Measurements from ENCODE around the gene BAIAP3.

DNA sequence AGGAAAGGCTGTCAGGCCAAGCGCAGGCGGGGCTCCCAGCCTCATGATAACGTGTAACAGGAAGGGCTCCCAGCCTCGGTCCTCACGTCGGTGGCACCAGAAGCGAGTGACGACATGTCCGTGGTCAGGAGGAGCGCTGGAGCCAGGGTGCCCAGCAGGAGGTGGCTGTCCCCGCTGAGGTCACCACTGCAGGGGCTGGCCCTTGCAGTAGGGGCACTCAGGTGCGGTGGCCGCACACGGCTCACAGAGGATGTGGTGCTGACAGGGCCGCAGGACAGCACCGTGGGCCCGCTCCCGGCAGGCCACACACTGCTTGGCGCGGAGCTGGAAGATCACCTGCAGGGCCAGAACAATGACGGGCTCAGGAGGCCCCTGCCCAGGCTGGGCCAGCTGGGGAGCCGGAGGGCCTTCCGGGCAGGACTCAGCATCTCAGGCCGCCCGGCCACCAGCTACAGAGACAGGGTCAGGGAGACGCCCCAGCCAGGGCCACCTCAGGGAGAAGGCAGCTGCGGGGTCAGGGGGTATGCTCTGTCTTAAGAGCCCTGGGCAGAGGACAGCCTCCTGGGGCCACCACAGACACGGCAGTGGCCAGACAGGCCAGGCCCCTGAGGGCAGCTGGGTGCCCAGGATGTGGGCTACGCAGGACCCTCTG is 32.7 kb downstream of the BAIAP3 start:
- TF ChIP-seq, protein P1, sequence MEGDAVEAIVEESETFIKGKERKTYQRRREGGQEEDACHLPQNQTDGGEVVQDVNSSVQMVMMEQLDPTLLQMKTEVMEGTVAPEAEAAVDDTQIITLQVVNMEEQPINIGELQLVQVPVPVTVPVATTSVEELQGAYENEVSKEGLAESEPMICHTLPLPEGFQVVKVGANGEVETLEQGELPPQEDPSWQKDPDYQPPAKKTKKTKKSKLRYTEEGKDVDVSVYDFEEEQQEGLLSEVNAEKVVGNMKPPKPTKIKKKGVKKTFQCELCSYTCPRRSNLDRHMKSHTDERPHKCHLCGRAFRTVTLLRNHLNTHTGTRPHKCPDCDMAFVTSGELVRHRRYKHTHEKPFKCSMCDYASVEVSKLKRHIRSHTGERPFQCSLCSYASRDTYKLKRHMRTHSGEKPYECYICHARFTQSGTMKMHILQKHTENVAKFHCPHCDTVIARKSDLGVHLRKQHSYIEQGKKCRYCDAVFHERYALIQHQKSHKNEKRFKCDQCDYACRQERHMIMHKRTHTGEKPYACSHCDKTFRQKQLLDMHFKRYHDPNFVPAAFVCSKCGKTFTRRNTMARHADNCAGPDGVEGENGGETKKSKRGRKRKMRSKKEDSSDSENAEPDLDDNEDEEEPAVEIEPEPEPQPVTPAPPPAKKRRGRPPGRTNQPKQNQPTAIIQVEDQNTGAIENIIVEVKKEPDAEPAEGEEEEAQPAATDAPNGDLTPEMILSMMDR (IDR thresholded peaks at IDR 0.05; ENCODE audit: insufficient read depth, low read length), result no peak
- TF ChIP-seq POLR2AphosphoS5 (IDR thresholded peaks at IDR 0.05; ENCODE audit: low read depth) (no peak), GABPA (IDR thresholded peaks at IDR 0.05; ENCODE audit: low read depth) (no peak)
- TF ChIP-seq, protein P2, sequence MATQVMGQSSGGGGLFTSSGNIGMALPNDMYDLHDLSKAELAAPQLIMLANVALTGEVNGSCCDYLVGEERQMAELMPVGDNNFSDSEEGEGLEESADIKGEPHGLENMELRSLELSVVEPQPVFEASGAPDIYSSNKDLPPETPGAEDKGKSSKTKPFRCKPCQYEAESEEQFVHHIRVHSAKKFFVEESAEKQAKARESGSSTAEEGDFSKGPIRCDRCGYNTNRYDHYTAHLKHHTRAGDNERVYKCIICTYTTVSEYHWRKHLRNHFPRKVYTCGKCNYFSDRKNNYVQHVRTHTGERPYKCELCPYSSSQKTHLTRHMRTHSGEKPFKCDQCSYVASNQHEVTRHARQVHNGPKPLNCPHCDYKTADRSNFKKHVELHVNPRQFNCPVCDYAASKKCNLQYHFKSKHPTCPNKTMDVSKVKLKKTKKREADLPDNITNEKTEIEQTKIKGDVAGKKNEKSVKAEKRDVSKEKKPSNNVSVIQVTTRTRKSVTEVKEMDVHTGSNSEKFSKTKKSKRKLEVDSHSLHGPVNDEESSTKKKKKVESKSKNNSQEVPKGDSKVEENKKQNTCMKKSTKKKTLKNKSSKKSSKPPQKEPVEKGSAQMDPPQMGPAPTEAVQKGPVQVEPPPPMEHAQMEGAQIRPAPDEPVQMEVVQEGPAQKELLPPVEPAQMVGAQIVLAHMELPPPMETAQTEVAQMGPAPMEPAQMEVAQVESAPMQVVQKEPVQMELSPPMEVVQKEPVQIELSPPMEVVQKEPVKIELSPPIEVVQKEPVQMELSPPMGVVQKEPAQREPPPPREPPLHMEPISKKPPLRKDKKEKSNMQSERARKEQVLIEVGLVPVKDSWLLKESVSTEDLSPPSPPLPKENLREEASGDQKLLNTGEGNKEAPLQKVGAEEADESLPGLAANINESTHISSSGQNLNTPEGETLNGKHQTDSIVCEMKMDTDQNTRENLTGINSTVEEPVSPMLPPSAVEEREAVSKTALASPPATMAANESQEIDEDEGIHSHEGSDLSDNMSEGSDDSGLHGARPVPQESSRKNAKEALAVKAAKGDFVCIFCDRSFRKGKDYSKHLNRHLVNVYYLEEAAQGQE (IDR thresholded peaks at IDR 0.05; ENCODE audit: insufficient replicate concordance, low read depth), result no peak

Data from HL-60 (cell line).